ENCODE data around the gene PRKCQ.

Gene PRKCQ

DNA sequence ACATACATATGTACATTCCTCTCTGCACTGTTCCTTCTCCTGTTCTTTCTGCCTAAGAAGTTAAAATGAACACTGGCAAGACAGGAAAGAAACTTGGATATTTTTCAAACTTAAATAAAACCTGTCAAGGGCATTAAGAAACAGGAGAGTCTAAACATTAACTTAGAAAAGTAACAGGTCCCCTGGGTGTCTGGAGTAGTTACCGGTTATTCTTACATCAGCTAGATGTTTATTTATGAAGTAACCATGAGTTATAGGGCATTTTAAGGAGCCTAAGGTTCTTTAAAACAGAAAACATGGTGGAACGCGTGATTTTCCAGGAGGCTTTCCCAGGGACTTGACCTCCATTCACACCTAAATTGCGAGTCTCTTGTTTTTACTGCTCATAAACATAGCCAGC is 148.2 kb downstream of the PRKCQ start:
- no peak for DNase-seq

DNA sequence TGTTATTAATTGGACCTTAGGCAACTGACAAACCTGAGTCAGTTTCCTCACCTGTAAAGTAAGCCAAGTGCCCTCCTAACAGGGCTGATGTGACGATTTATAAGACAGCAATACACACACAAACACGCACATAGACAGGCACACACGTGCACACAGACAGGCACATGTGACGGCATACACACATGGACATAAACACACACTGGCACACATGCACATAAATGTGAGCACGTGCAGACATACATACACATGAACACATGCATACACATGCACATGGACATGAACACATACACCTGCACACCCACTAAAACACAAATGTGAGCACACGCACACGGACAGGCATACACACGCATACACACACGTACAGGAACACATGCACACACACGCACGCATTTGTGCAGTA is 148.9 kb downstream of the PRKCQ start:
- no peak for DNase-seq

GRCh38 chr10:6430423-6430980 is 149.6 kb downstream of the PRKCQ start:
- DNase-seq = no peak

DNA sequence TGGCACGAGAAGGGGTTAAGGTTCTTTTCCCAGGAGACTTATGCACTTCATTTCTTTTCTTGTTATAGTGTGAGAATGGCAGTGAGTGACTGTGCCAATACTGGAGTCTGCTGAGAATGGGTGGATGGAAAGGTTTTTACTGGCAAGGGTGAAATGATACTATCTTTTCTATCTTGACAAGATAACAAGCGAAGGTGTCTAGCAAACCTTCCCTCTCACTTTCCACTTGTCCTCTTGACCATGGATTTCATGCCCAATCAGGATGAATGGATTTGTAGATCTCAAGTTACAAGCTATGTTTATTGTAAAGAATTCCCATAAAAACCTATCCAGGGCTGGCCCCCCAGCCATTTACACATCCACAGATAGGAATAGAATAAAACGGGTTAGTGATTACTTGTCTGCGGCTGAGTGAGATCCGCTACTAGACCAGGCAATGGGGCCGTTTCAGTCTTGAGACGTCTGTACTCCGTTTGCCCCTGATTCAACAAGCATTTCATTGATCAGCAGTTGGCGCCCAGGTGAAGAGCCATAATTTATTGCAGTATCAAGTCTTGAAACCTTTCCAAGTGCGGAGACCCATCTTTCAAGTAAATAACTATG is 152.6 kb downstream of the PRKCQ start:
- no peak for DNase-seq

GRCh38 chr10:6426317-6426716 is 153.8 kb downstream of the PRKCQ start:
- DNase-seq = no peak

GRCh38 chr10:6423413-6424170 is 156.5 kb downstream of the PRKCQ start:
- DNase-seq = no peak

DNA sequence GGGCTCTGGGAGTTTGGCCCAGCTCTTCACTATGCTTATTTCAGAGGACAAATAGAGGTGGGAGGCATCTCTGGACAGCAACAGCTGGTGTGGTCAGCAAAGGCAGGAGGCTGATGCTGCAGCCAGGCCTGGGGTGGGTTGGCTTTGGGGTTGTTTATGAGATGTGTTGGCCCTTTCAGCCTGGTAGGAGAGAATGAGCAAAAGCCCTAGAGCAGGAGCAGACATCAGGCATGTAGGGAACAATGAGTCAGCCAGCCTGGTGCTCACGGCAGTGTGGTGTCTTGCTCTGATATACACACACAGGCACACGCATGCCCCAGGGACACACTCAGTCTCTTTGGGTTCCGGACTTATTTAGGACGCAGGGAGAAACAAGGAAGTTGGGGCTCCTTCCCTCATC is 157.1 kb downstream of the PRKCQ start:
- DNase-seq = no peak

DNA sequence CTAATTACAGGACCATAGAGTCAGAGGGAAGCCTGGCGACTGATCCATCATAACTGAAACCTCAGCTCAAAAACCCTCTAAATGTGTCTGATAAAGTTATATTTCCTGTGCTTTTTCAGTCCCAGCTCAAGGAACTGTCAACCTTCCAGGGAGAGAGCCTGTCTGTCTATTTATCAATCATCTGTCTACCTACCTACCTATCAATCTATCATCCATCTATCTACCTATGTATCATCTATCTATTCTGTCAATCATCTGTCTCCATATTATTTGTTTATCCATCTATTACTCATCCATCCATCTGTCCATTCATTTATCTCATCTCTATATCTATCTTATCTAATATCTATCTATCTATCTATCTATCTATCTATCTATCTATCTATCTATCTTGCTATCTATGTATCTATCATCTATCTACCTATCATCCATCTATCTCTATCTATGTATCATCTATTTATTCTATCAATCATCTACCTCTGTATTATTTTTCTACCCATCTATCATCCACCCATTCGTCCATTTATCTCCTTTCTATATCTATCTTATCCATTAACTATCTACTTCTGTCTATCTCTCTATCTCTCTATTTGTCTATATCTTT is 161.4 kb downstream of the PRKCQ start:
- no peak for DNase-seq

DNA sequence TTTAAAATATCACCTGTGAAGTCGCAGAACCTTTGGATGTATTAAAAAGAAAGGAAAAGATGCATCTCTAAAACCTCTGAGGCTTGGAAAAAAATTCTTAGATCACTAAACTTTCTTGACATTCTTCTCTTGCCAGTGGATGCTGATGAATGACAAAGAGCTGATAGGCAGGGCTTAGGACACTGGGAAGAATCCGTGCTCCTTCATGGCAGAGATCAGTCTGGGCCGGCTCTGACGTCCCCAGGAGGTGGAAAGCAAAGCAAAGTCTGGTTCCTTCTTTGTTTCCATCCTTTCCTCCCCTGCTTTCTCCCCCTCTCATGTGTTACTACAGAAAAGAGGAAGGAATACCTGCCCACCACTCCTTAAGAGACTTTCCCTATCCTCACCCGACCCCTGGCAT is 161.9 kb downstream of the PRKCQ start:
- no peak for DNase-seq

GRCh38 chr10:6416892-6417512 is 163.1 kb downstream of the PRKCQ start:
- DNase-seq = peak in 1 of 2 experiments; percentile 9

DNA sequence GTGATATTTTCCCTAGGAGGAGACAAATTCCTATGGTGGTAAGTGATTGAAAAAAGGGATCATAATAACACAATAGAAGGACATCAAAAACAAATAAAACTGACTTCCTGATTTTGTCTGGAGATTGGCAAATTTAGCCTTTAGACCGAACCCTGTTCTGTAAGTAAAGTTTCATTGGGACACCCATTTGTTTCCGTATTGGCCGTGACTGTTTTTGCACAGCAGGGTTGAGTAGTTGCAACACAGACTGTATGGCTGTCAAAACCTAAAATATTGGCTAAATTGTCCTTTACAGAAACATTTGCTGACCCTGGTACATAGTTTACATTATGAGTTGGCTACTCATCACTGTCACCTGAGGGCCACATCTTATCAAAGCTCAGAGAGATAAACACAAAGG is 168.6 kb downstream of the PRKCQ start:
- no peak for DNase-seq

GRCh38 chr10:6410830-6411229 is 169.2 kb downstream of the PRKCQ start:
- DNase-seq = no peak

- peak in 1 of 2 experiments; percentile 36 for DNase-seq
Observed at GRCh38 chr10:6409971-6410643, 170.0 kb downstream of the PRKCQ start.

DNA sequence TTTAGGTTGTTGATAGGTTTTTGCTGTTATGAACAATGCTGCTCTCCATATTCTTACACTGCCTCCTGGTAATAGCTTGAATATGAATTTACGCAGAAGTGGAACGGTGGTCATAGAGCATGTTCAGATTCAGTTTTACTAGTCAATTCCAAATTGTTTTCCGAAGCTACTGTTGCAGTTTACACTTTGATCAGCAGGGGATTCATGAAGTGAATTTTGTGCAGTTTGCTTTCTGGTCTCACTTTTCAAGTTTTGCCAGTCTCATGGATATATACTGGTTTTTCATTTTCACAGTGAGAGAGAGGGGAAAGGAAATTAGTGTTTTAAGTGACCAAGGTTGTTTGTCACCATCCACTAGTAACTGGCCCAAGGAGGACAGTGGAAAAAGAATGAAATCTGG is 171.3 kb downstream of the PRKCQ start:
- DNase-seq = no peak

GRCh38 chr10:6407034-6407721 is 172.9 kb downstream of the PRKCQ start:
- DNase-seq = no peak

DNA sequence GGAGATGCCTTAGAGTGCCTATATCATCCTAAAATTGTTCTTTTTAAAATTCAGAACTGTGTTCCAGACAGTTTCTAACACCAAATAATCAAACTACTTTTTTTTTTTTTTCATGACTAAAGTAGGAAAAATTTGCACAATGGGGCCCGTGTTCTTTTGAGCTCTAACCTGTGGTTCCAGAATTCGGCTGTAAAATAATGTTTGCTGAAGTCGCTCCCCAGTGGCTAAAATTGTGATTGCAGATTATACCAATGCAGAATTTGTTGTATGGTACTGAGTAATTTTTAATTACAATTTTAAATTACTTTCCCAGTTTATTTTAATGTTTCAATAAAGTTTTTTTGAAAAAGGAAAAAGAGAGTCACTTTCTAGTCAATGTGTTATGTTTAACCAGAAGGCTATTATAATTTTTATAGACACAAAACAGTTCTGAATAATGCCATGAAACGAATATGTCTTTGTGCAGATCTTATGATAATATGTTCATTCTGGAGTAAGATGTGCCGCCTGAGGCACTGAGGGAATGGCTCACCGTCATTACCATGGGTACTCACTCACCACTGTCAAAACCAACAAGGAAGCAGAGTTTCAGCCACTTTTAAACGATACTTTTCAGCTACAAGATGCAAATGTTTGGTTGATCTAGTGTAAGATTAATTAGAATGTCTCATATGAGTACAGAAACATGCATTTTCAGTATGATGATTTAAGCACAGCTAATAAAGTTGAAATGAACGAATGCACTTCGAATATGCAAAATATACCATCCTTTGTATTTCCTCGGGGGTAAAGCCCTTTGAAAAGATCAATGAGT is 173.6 kb downstream of the PRKCQ start:
- DNase-seq = peak in 1 of 2 experiments; percentile 9

GRCh38 chr10:6405713-6406112 is 174.4 kb downstream of the PRKCQ start:
- no peak for DNase-seq

GRCh38 chr10:6404127-6405072 is 175.7 kb downstream of the PRKCQ start:
- DNase-seq = no peak

GRCh38 chr10:6402960-6403359 is 177.1 kb downstream of the PRKCQ start:
- no peak for DNase-seq

DNA sequence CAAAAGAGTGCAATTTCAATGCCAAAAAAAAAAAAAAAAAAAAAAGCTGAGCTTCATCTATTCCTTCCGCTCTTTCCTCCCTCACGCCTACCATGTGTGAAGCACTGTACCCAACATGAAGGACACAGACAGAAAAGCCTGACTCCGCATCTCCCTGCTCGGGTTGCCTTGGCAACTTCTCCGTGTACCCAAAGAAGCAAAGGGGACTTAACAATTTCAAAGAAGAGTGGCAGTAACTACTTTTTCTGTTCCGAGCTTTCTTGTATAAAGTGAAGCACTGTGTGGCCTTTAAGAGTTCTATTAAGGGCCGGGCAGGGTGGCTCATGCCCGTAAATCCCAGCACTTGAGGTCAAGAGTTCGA is 177.7 kb downstream of the PRKCQ start:
- DNase-seq = no peak
